K562 (cell line): ENCODE data around the gene TALDO1. TPM values are rescaled to one million over a fixed set of nuclear protein-coding genes. Genes with fewer than 3 reads are reported as not detected.

ENCODE experiments used
- BCL6 ChIP-seq: fragments of 250-450 bp; sonication (Bioruptor Pico); IDR thresholded peaks from 2 replicates; pipeline ENCODE4 v1.4.0; 2020
- CBFB ChIP-seq: sonication (generic); formaldehyde crosslinking; IDR thresholded peaks from 2 replicates; pipeline ENCODE4 v1.4.0; 2020; ENCODE audit warnings: mild to moderate bottlenecking, missing genetic modification reagents
- DDX20 ChIP-seq: fragments of 450-650 bp; IDR thresholded peaks from 2 replicates; pipeline ENCODE4 v1.6.1; 2016; ENCODE audit warnings: missing genetic modification characterization, low read depth, mild to moderate bottlenecking, missing compliant biosample characterization, moderate library complexity
- FOXJ3 ChIP-seq: sonication (generic); formaldehyde crosslinking; IDR thresholded peaks from 2 replicates; pipeline ENCODE4 v1.4.0; 2020; ENCODE audit warnings: mild to moderate bottlenecking, missing genetic modification reagents
- IFI16 ChIP-seq: fragments of 250-450 bp; sonication (Bioruptor Pico); IDR thresholded peaks from 2 replicates; pipeline ENCODE4 v2.1.2; 2022; ENCODE audit warnings: mild to moderate bottlenecking, inconsistent platforms
- MYNN ChIP-seq, 2 experiments: sonication (generic); formaldehyde crosslinking in 1 of 2; IDR thresholded peaks; 2 replicates each; pipeline versions ENCODE4 v1.5.0 to v1.6.1; 2016 to 2020; ENCODE audit warnings: antibody characterized with exemption in 1 of 2, missing genetic modification reagents in 1 of 2
- NR4A1 ChIP-seq, 2 experiments: fragments of 250-450 bp in 1 of 2; fragments of 450-650 bp in 1 of 2; sonication (Bioruptor Pico) in 1 of 2; IDR thresholded peaks; 2 replicates each; pipeline versions ENCODE4 v1.4.0 to v1.6.1; 2016 to 2020; ENCODE audit warnings: mild to moderate bottlenecking in 2 of 2, missing compliant biosample characterization in 1 of 2, missing genetic modification characterization in 1 of 2, moderate library complexity in 1 of 2
- POLR2AphosphoS2 ChIP-seq: IDR thresholded peaks from 2 replicates; pipeline ENCODE4 v1.6.1; 2012; ENCODE audit warnings: low read length, improper control_type of control experiment
- RNF2 ChIP-seq: sonication (generic); IDR thresholded peaks from 2 replicates; pipeline ENCODE4 v1.6.1; 2016
- SMAD2 ChIP-seq: fragments of 150-350 bp; IDR thresholded peaks from 2 replicates; pipeline ENCODE4 v1.6.1; 2014; ENCODE audit warnings: low read depth, mild to moderate bottlenecking, low read length
- SMAD3 ChIP-seq: fragments of 450-650 bp; formaldehyde crosslinking; conservative IDR thresholded peaks from 2 replicates; pipeline ENCODE4 v1.4.0; 2020; ENCODE audit warnings: mild to moderate bottlenecking
- TEAD1 ChIP-seq, 2 experiments: fragments of 450-650 bp in 1 of 2; sonication (generic) in 1 of 2; formaldehyde crosslinking; IDR thresholded peaks; 2 replicates each; pipeline versions ENCODE4 v1.4.0 to v1.8.0; 2020 to 2022; ENCODE audit warnings: mild to moderate bottlenecking in 2 of 2, missing genetic modification reagents in 1 of 2
- TEAD2 ChIP-seq: fragments of 450-650 bp; IDR thresholded peaks from 2 replicates; pipeline ENCODE4 v1.6.1; 2016; ENCODE audit warnings: missing genetic modification characterization, control low read depth, missing compliant biosample characterization
- ZNF274 ChIP-seq: IDR thresholded peaks from 2 replicates; pipeline ENCODE4 v1.6.1; 2011; ENCODE audit warnings: low read depth, mild to moderate bottlenecking, low read length, moderate library complexity, borderline replicate concordance
- ZNF445 ChIP-seq: fragments of 250-450 bp; sonication (Bioruptor Pico); IDR thresholded peaks from 2 replicates; pipeline ENCODE4 v1.4.0; 2020; ENCODE audit warnings: low read depth, mild to moderate bottlenecking, moderate library complexity
- ZNF79 ChIP-seq: fragments of 250-450 bp; sonication (Bioruptor Pico); IDR thresholded peaks from 2 replicates; pipeline ENCODE4 v1.4.0; 2020; ENCODE audit warnings: low read depth, mild to moderate bottlenecking, moderate library complexity
- polyA plus RNA-seq, 8 experiments: library from polyadenylated mRNA; depleted of rRNA in 4 of 8; stranded (reverse) in 5 of 8; unstranded in 3 of 8; fragments of >200 nt; fragmentation: Nextera tagmentation in 2 of 8; fragmentation: Illumina TruSeq in 1 of 8; extraction: Ambion mirVana in 2 of 8; extraction: Trizol in 1 of 8; gene quantifications; 2 replicates each; pipeline versions ENCODE4 v1.2.1 to v1.2.3, GENCODE V29; 2011 to 2014; ENCODE audit warnings: inconsistent platforms in 1 of 8, missing spikeins in 1 of 8
- total RNA-seq, 7 experiments: library from RNA; depleted of rRNA in 6 of 7; stranded (reverse); fragments of >200 nt in 6 of 7; fragmentation: Illumina TruSeq in 2 of 7; extraction: Trizol in 2 of 7; gene quantifications; 2 replicates each; pipeline versions ENCODE4 v1.2.1 to v1.2.3, GENCODE V29; 2011 to 2021; ENCODE audit warnings: low replicate concordance in 1 of 7
- TF ChIP-seq, protein P1 (sequence below), 3 experiments: fragments of 200-800 bp in 1 of 3; fragments of 250-450 bp in 1 of 3; fragments of 450-650 bp in 1 of 3; sonication (Bioruptor Pico) in 1 of 3; sonication (Bioruptor generic) in 1 of 3; formaldehyde crosslinking in 1 of 3; IDR thresholded peaks; 2 replicates each; pipeline versions ENCODE4 v1.6.1 to v1.8.0; 2016 to 2022; ENCODE audit warnings: mild to moderate bottlenecking in 2 of 3, missing genetic modification characterization in 2 of 3, missing compliant biosample characterization in 1 of 3, moderate library complexity in 1 of 3
- TF ChIP-seq, protein P2 (sequence below), 2 experiments: fragments of 450-650 bp; IDR thresholded peaks; 2 replicates each; pipeline ENCODE4 v1.6.1; 2016
- TF ChIP-seq, protein P3 (sequence below), 2 experiments: fragments of 200-800 bp in 1 of 2; sonication (Bioruptor generic) in 1 of 2; sonication (generic) in 1 of 2; formaldehyde crosslinking in 1 of 2; IDR thresholded peaks in 1 of 2; conservative IDR thresholded peaks in 1 of 2; 2 replicates each; pipeline versions ENCODE4 v1.5.0 to v1.6.1; 2016 to 2020; ENCODE audit warnings: missing compliant biosample characterization in 1 of 2, missing genetic modification characterization in 1 of 2, missing genetic modification reagents in 1 of 2

The TALDO1 gene
- total and polyA plus RNA-seq, 9 of the 15 experiments (the other 6 are each of a cell fraction or from before 2014, with no cell fraction given): 260 to 541 (median 441) TPM

DNA sequence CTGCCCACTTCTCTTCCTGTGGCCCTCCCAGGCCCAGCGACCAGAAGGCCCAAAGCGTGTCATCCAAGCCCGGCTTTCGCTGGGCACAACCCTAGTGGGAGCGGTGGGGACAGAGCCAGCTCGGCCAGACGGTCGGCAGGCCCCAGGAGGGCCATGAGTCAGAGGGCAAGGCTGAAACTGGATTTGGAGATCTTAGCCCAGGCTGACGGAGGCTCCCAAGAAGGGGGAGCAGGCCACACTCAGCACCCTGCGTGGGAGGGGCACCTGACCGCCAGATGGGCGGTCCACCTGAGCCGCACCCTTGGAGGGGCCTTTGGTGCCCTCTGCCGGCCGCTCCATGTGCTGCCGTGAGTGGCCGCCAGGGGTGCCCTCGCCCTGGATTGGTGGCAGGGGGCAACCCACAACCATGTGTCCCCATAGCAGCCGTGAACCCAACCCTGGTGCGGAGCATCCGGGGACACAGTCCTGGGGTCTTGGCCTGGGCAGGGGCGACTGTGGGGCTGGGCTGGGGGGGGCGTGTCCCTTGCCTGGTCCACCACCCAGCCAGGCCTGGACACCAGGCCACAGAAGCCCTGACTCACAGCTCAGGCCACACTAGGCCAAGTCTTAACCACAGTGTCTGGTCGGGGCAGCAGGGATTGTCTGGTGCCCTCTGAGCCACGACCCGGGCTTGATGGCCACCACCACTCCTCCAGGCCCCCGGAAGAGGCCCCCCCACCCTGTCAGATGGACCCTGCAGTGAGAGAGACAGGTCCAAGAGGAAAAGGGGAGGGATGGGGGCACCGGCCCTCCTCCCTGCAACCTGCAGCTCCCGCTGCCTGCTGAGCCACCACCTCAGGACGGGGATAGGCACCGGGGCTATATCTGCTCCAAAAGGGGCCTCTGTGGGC, 19.2 kb upstream of the TALDO1 start (continued):
- TF ChIP-seq, protein P1, sequence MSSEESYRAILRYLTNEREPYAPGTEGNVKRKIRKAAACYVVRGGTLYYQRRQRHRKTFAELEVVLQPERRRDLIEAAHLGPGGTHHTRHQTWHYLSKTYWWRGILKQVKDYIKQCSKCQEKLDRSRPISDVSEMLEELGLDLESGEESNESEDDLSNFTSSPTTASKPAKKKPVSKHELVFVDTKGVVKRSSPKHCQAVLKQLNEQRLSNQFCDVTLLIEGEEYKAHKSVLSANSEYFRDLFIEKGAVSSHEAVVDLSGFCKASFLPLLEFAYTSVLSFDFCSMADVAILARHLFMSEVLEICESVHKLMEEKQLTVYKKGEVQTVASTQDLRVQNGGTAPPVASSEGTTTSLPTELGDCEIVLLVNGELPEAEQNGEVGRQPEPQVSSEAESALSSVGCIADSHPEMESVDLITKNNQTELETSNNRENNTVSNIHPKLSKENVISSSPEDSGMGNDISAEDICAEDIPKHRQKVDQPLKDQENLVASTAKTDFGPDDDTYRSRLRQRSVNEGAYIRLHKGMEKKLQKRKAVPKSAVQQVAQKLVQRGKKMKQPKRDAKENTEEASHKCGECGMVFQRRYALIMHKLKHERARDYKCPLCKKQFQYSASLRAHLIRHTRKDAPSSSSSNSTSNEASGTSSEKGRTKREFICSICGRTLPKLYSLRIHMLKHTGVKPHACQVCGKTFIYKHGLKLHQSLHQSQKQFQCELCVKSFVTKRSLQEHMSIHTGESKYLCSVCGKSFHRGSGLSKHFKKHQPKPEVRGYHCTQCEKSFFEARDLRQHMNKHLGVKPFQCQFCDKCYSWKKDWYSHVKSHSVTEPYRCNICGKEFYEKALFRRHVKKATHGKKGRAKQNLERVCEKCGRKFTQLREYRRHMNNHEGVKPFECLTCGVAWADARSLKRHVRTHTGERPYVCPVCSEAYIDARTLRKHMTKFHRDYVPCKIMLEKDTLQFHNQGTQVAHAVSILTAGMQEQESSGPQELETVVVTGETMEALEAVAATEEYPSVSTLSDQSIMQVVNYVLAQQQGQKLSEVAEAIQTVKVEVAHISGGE (CRISPR knock-in tag; IDR thresholded peaks at IDR 0.05): no peak
- TF ChIP-seq, protein P2, sequence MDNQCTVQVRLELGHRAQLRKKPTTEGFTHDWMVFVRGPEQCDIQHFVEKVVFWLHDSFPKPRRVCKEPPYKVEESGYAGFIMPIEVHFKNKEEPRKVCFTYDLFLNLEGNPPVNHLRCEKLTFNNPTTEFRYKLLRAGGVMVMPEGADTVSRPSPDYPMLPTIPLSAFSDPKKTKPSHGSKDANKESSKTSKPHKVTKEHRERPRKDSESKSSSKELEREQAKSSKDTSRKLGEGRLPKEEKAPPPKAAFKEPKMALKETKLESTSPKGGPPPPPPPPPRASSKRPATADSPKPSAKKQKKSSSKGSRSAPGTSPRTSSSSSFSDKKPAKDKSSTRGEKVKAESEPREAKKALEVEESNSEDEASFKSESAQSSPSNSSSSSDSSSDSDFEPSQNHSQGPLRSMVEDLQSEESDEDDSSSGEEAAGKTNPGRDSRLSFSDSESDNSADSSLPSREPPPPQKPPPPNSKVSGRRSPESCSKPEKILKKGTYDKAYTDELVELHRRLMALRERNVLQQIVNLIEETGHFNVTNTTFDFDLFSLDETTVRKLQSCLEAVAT (IDR thresholded peaks at IDR 0.05): 0 out of 4 replicates have a peak, but pooled peaks of 1 of the 2 experiments have one; percentile 71
- no peak for TF ChIP-seq DDX20
- TF ChIP-seq SMAD2: no peak
- peak; percentile 69 to 73; a peak in 3 of 4 replicates for TF ChIP-seq TEAD1 (CRISPR knock-in tag; IDR thresholded peaks at IDR 0.05)
- no peak for TF ChIP-seq POLR2AphosphoS2
- no peak for TF ChIP-seq ZNF445
- peak; percentile 46 for TF ChIP-seq RNF2
- no peak for TF ChIP-seq TEAD2
- no peak for TF ChIP-seq NR4A1 (CRISPR knock-in tag; IDR thresholded peaks at IDR 0.05)
- TF ChIP-seq NR4A1 (tag; IDR thresholded peaks at IDR 0.05): no peak
- TF ChIP-seq CBFB (CRISPR knock-in tag): no peak
- TF ChIP-seq SMAD3 (CRISPR knock-in tag): 0 out of 2 replicates have a peak, but pooled peaks have one; percentile 40
- TF ChIP-seq MYNN (IDR thresholded peaks at IDR 0.05): peak; percentile 92; the same call in 1 of the 2 replicates
- TF ChIP-seq MYNN (CRISPR knock-in tag; IDR thresholded peaks at IDR 0.05): no peak
- TF ChIP-seq ZNF274: no peak
- no peak for TF ChIP-seq IFI16
- TF ChIP-seq FOXJ3 (CRISPR knock-in tag): no peak
- no peak for TF ChIP-seq BCL6
- TF ChIP-seq, protein P3, sequence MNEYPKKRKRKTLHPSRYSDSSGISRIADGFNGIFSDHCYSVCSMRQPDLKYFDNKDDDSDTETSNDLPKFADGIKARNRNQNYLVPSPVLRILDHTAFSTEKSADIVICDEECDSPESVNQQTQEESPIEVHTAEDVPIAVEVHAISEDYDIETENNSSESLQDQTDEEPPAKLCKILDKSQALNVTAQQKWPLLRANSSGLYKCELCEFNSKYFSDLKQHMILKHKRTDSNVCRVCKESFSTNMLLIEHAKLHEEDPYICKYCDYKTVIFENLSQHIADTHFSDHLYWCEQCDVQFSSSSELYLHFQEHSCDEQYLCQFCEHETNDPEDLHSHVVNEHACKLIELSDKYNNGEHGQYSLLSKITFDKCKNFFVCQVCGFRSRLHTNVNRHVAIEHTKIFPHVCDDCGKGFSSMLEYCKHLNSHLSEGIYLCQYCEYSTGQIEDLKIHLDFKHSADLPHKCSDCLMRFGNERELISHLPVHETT (CRISPR knock-in tag; conservative IDR thresholded peaks at IDR 0.05 in 1 of 2, IDR thresholded peaks at IDR 0.05 in 1 of 2): no peak; a peak in 1 of 4 replicates
- no peak for TF ChIP-seq ZNF79 (CRISPR knock-in tag)
